ENCODE results near the gene MAN2B2. TPM values are rescaled to one million over a fixed set of nuclear protein-coding genes. Genes with fewer than 3 reads are reported as not detected.
A peak's percentile ranks its signal among the peaks of the same experiment; 100 is the strongest.

Gene MAN2B2
- total and polyA plus RNA-seq, 8 donors: 6.1 to 49.4 (median 13.9) TPM

GRCh38 chr4:6586715-6587325 is 11.8 kb downstream of the MAN2B2 start:
- Histone ChIP-seq H3K27me3 (no peaks in the 10 kb centered on the region), H3K4me1 (no peaks in the 10 kb centered on the region), H3K9me3 (peaks cover 0 to 13% (median 4%) of the 10 kb centered on the region in 4 donors), H3K36me3 (peaks cover 14 to 98% (median 94%) of the 10 kb centered on the region in 4 donors), H3K27ac (no peak overlapping the region), H3K4me3 (no peak overlapping the region)
- no peak for DNase-seq
- 77 to 86% (median 78%) methylated on average over 26 of the region's 26 CpGs for WGBS, 5 donors
- TF ChIP-seq POLR2A (IDR thresholded peaks at IDR 0.05) (no peak), EP300 (IDR thresholded peaks at IDR 0.05) (no peak), CTCF (IDR thresholded peaks at IDR 0.05) (no peak), POLR2AphosphoS5 (IDR thresholded peaks at IDR 0.05) (no peak)
- intact Hi-C loops (cut with DNase I; ENCODE audit: low total_unique reads): no loop called here

DNA sequence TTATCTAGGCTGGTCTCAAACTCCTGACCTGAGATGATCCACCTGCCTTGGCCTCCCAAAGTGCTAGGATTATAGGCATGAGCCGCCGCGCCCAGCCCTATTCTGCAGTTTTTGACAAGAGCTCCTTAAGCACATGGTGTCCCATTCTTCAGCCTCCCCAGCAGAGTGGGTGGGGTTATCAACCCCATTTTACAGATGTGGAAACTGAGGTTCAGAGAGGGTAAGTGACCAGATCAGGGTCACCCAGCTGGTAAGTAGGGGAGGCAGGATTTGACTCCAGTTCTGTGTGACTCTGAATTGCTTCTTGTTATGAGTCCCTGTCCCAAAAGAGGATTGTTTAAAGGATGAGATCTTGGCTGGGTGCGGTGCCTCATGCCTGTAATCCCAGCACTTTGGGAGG is 14.5 kb downstream of the MAN2B2 start:
- 94 to 100% (median 98%) methylated on average over 4 of the region's 4 CpGs for WGBS, 5 donors
- TF ChIP-seq CTCF (IDR thresholded peaks at IDR 0.05): no peak
- TF ChIP-seq POLR2AphosphoS5 (IDR thresholded peaks at IDR 0.05): no peak
- TF ChIP-seq POLR2A (IDR thresholded peaks at IDR 0.05): no peak
- TF ChIP-seq EP300 (IDR thresholded peaks at IDR 0.05): no peak
- DNase-seq: no peak
- no peaks in the 10 kb centered on the region for H3K9me3 ChIP-seq
- H3K27ac ChIP-seq: no peak overlapping the region
- intact Hi-C loops (cut with DNase I; ENCODE audit: low total_unique reads): no loop called here
- no peak overlapping the region for H3K4me3 ChIP-seq
- no peaks in the 10 kb centered on the region for H3K27me3 ChIP-seq
- no peaks in the 10 kb centered on the region for H3K4me1 ChIP-seq
- H3K36me3 ChIP-seq: peaks cover 21 to 98% (median 94%) of the 10 kb centered on the region in 4 donors

DNA sequence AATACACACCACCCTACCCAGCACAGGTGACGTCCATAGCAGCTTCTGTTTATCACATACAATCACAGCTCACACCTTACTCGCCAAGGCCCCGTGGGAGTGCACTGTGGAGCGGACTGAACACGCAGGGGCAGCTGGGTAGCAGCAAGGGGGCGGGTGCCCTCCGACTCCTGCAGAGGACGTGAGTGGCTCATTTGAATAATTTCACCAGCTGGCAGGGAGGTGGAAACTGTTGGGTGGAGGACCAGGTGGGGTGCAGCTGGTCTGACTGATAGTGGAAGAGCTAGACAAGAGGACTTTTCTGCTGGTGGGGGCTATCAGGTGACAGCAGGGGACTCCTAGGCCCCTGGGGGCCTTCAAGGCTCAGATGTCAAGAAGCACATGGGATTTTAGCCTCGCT is 16.3 kb downstream of the MAN2B2 start:
- intact Hi-C loops (cut with DNase I; ENCODE audit: low total_unique reads): no loop called here

GRCh38 chr4:6591781-6592180 is 16.8 kb downstream of the MAN2B2 start:
- intact Hi-C loops (cut with DNase I; ENCODE audit: low total_unique reads): no loop called here
- Histone ChIP-seq H3K4me1 (no peaks in the 10 kb centered on the region), H3K4me3 (no peak overlapping the region), H3K27me3 (no peaks in the 10 kb centered on the region), H3K36me3 (peaks cover 25 to 97% (median 94%) of the 10 kb centered on the region in 4 donors), H3K27ac (no peak overlapping the region), H3K9me3 (no peaks in the 10 kb centered on the region)
- 74 to 91% (median 82%) methylated on average over 8 to 9 of the region's 9 CpGs for WGBS, 5 donors
- TF ChIP-seq POLR2AphosphoS5 (IDR thresholded peaks at IDR 0.05) (no peak), POLR2A (IDR thresholded peaks at IDR 0.05) (no peak)
- no peak for DNase-seq

More for the DNA sequence above, 16.3 kb downstream of the MAN2B2 start:
- H3K4me3 ChIP-seq: no peak overlapping the region
- DNase-seq: peak in 1 of 2 donors; percentile 11
- H3K36me3 ChIP-seq: peaks cover 27 to 95% (median 94%) of the 10 kb centered on the region in 4 donors
- no peaks in the 10 kb centered on the region for H3K4me1 ChIP-seq
- no peaks in the 10 kb centered on the region for H3K9me3 ChIP-seq
- no peak for TF ChIP-seq CTCF (IDR thresholded peaks at IDR 0.05)
- no peak for TF ChIP-seq POLR2A (IDR thresholded peaks at IDR 0.05)
- no peak for TF ChIP-seq POLR2AphosphoS5 (IDR thresholded peaks at IDR 0.05)
- no peak for TF ChIP-seq EP300 (IDR thresholded peaks at IDR 0.05)
- H3K27ac ChIP-seq: no peak overlapping the region
- WGBS, 5 donors: 84 to 91% (median 85%) methylated on average over 8 to 9 of the region's 9 CpGs
- no peaks in the 10 kb centered on the region for H3K27me3 ChIP-seq
